HEK293 (cell line): ENCODE measurements around the gene CKB.

Experiments used
- CTCF ChIA-PET: fragments of 350-600 bp; formaldehyde crosslinking; extraction: SDS; loops from one replicate; lab custom pipeline; 2021; ENCODE audit warnings: antibody characterized with exemption; lab: Yijun Ruan, JAX
- POLR2A ChIA-PET: fragments of 300-600 bp; formaldehyde crosslinking; extraction: SDS; loops from one replicate; lab custom pipeline; 2020; ENCODE audit warnings: antibody characterized with exemption, inconsistent platforms; lab: Yijun Ruan, JAX
- H3K27ac ChIP-seq: fragments of 200-500 bp; sonication (Bioruptor generic); 2 replicates; pipeline ENCODE4 v1.5.1; 2014; ENCODE audit warnings: low read depth, low read length, control low read depth, inconsistent platforms; ENCODE audit errors: extremely low read depth
- H3K36me3 ChIP-seq, 2 experiments: fragments of 200-500 bp in 1 of 2; sonication (Bioruptor generic) in 1 of 2; 1 replicate in 1 of 2; 2 replicates in 1 of 2; pipeline ENCODE4 v1.5.1; 2014 to 2017; ENCODE audit warnings: inconsistent platforms in 2 of 2, low read length in 2 of 2; ENCODE audit not compliant: control insufficient read depth in 2 of 2, insufficient read depth in 1 of 2
- H3K4me1 ChIP-seq: fragments of 200-500 bp; sonication (Bioruptor generic); 2 replicates; pipeline ENCODE4 v1.5.1; 2014; ENCODE audit warnings: mild to moderate bottlenecking, low read length, inconsistent platforms; ENCODE audit not compliant: control insufficient read depth, insufficient read depth
- H3K4me3 ChIP-seq: 2 replicates; pipeline ENCODE4 v1.5.1; 2011; ENCODE audit warnings: low read depth, mild to moderate bottlenecking, control low read depth, low read length, moderate library complexity
- H3K9me3 ChIP-seq: fragments of 200-500 bp; sonication (Bioruptor generic); 2 replicates; pipeline ENCODE4 v1.5.1; 2014; ENCODE audit warnings: low read depth, low read length, inconsistent platforms; ENCODE audit not compliant: control insufficient read depth, insufficient read depth
- ATF2 ChIP-seq: fragments of 450-650 bp; formaldehyde crosslinking; IDR thresholded peaks from 2 replicates; pipeline ENCODE4 v1.5.1; 2016; ENCODE audit warnings: missing biosample characterization, missing genetic modification characterization, low read depth
- EGR2 ChIP-seq: fragments of 450-650 bp; formaldehyde crosslinking; IDR thresholded peaks from 2 replicates; pipeline ENCODE4 v1.5.1; 2016; ENCODE audit warnings: low read depth, missing biosample characterization, missing genetic modification characterization
- HOXA7 ChIP-seq: sonication (generic); formaldehyde crosslinking; IDR thresholded peaks from 2 replicates; pipeline ENCODE4 v1.8.1; 2022; ENCODE audit warnings: missing genetic modification reagents, borderline replicate concordance
- MEIS1 ChIP-seq: sonication (generic); formaldehyde crosslinking; IDR thresholded peaks from 2 replicates; pipeline ENCODE4 v1.8.1; 2022; ENCODE audit warnings: missing genetic modification reagents, mild to moderate bottlenecking, borderline replicate concordance
- MZF1 ChIP-seq: fragments of 450-650 bp; formaldehyde crosslinking; IDR thresholded peaks from 2 replicates; pipeline ENCODE4 v1.5.1; 2017; ENCODE audit warnings: missing biosample characterization, missing genetic modification characterization, borderline replicate concordance
- PATZ1 ChIP-seq: fragments of 450-650 bp; formaldehyde crosslinking; IDR thresholded peaks from 2 replicates; pipeline ENCODE4 v1.5.1; 2016; ENCODE audit warnings: missing biosample characterization, missing genetic modification characterization
- SCRT1 ChIP-seq: fragments of 450-650 bp; formaldehyde crosslinking; IDR thresholded peaks from 2 replicates; pipeline ENCODE4 v1.5.1; 2016; ENCODE audit warnings: missing biosample characterization, missing genetic modification characterization, borderline replicate concordance
- SCRT2 ChIP-seq: fragments of 450-650 bp; formaldehyde crosslinking; IDR thresholded peaks from 2 replicates; pipeline ENCODE4 v1.5.1; 2016; ENCODE audit warnings: missing biosample characterization, missing genetic modification characterization
- YY1 ChIP-seq: fragments of 450-650 bp; formaldehyde crosslinking; IDR thresholded peaks from 2 replicates; pipeline ENCODE4 v1.5.1; 2018; ENCODE audit warnings: missing biosample characterization, missing genetic modification characterization
- ZBTB20 ChIP-seq: fragments of 450-650 bp; formaldehyde crosslinking; IDR thresholded peaks from 2 replicates; pipeline ENCODE4 v1.5.1; 2016; ENCODE audit warnings: missing biosample characterization, missing genetic modification characterization
- ZBTB6 ChIP-seq: fragments of 450-650 bp; formaldehyde crosslinking; IDR thresholded peaks from 2 replicates; pipeline ENCODE4 v1.5.1; 2017; ENCODE audit warnings: missing biosample characterization, missing genetic modification characterization
- ZIC2 ChIP-seq: fragments of 450-650 bp; formaldehyde crosslinking; IDR thresholded peaks from 2 replicates; pipeline ENCODE4 v1.5.1; 2016; ENCODE audit warnings: missing biosample characterization, missing genetic modification characterization
- ZNF239 ChIP-seq: fragments of 450-650 bp; formaldehyde crosslinking; IDR thresholded peaks from 2 replicates; pipeline ENCODE4 v1.5.1; 2016; ENCODE audit warnings: missing biosample characterization, missing genetic modification characterization
- ZNF350 ChIP-seq: fragments of 450-650 bp; formaldehyde crosslinking; IDR thresholded peaks from 2 replicates; pipeline ENCODE4 v1.5.0; 2017; ENCODE audit warnings: missing biosample characterization, mild to moderate bottlenecking, missing genetic modification characterization
- ZNF473 ChIP-seq: fragments of 450-650 bp; formaldehyde crosslinking; IDR thresholded peaks from 2 replicates; pipeline ENCODE4 v1.5.1; 2017; ENCODE audit warnings: missing biosample characterization, missing genetic modification characterization
- ZNF48 ChIP-seq: fragments of 450-650 bp; formaldehyde crosslinking; IDR thresholded peaks from 2 replicates; pipeline ENCODE4 v1.5.1; 2016; ENCODE audit warnings: missing biosample characterization, missing genetic modification characterization
- ZNF529 ChIP-seq: fragments of 450-650 bp; formaldehyde crosslinking; IDR thresholded peaks from 2 replicates; pipeline ENCODE4 v1.5.1; 2017; ENCODE audit warnings: missing genetic modification characterization, missing biosample characterization; ENCODE audit not compliant: insufficient replicate concordance
- ZNF548 ChIP-seq: fragments of 450-650 bp; formaldehyde crosslinking; IDR thresholded peaks from 2 replicates; pipeline ENCODE4 v1.5.1; 2016; ENCODE audit warnings: missing biosample characterization, missing genetic modification characterization
- ZNF585B ChIP-seq: fragments of 450-650 bp; formaldehyde crosslinking; IDR thresholded peaks from 2 replicates; pipeline ENCODE4 v1.5.1; 2016; ENCODE audit warnings: missing biosample characterization, missing genetic modification characterization
- ZNF610 ChIP-seq: fragments of 450-650 bp; formaldehyde crosslinking; IDR thresholded peaks from 2 replicates; pipeline ENCODE4 v1.5.1; 2016; ENCODE audit warnings: missing biosample characterization, missing genetic modification characterization, borderline replicate concordance
- ZNF707 ChIP-seq: fragments of 450-650 bp; formaldehyde crosslinking; IDR thresholded peaks from 2 replicates; pipeline ENCODE4 v1.5.1; 2016; ENCODE audit warnings: missing biosample characterization, missing genetic modification characterization
- ZSCAN23 ChIP-seq: fragments of 450-650 bp; formaldehyde crosslinking; IDR thresholded peaks from 2 replicates; pipeline ENCODE4 v1.5.1; 2016; ENCODE audit warnings: missing biosample characterization, missing genetic modification characterization
- TF ChIP-seq, protein P1 (sequence below): fragments of 450-650 bp; formaldehyde crosslinking; IDR thresholded peaks from 2 replicates; pipeline ENCODE4 v1.5.1; 2017; ENCODE audit warnings: missing biosample characterization, missing genetic modification characterization

Gene CKB

GRCh38 chr14:103516426-103517173, 6.0 kb downstream of the CKB start (continued):
- TF ChIP-seq ZIC2 (tag by site-specific recombination) (peak; percentile 78), MEIS1 (CRISPR knock-in tag) (no peak), ZNF239 (tag by site-specific recombination) (no peak), ZNF350 (no peak), SCRT2 (tag by site-specific recombination) (peak; percentile 75), ZSCAN23 (tag by site-specific recombination) (no peak), ZNF707 (no peak), HOXA7 (CRISPR knock-in tag) (no peak), EGR2 (no peak), YY1 (tag by site-specific recombination) (no peak), SCRT1 (tag by site-specific recombination) (0 out of 2 replicates have a peak, but pooled peaks have one; percentile 29), ZNF473 (tag by site-specific recombination) (no peak), ZNF548 (tag by site-specific recombination) (no peak), ZNF529 (tag by site-specific recombination) (no peak), MZF1 (tag by site-specific recombination) (no peak), ZBTB6 (tag by site-specific recombination) (no peak), ZNF585B (tag by site-specific recombination) (peak; percentile 25; the same call in 1 of the 2 replicates), ATF2 (tag by site-specific recombination) (no peak)
- TF ChIP-seq, protein P1, sequence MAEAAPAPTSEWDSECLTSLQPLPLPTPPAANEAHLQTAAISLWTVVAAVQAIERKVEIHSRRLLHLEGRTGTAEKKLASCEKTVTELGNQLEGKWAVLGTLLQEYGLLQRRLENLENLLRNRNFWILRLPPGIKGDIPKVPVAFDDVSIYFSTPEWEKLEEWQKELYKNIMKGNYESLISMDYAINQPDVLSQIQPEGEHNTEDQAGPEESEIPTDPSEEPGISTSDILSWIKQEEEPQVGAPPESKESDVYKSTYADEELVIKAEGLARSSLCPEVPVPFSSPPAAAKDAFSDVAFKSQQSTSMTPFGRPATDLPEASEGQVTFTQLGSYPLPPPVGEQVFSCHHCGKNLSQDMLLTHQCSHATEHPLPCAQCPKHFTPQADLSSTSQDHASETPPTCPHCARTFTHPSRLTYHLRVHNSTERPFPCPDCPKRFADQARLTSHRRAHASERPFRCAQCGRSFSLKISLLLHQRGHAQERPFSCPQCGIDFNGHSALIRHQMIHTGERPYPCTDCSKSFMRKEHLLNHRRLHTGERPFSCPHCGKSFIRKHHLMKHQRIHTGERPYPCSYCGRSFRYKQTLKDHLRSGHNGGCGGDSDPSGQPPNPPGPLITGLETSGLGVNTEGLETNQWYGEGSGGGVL (tag by site-specific recombination) = no peak

- POLR2A ChIA-PET = interaction anchor here (1.1 kb wide), 1 partner anchor 124 kb away, joined by 4 read pairs; no protein-coding TSS in a partner anchor
- Histone ChIP-seq H3K4me3 (no peak overlapping the region), H3K9me3 (no peaks in the 10 kb centered on the region), H3K4me1 (peaks cover 12% of the 10 kb centered on the region), H3K36me3 (peaks cover 0 to 34% of the 10 kb centered on the region in 2 experiments; a peak in 2 of 3 replicates), H3K27ac (no peak overlapping the region)
- CTCF ChIA-PET = interaction anchor here (1.1 kb wide), 1 partner anchor 408 kb away, joined by 3 read pairs; no protein-coding TSS in a partner anchor
- TF ChIP-seq ZNF48 = no peak
- TF ChIP-seq ZBTB20 (tag by site-specific recombination) = no peak
- no peak for TF ChIP-seq ZNF610 (tag by site-specific recombination)
- TF ChIP-seq PATZ1 (tag by site-specific recombination) = no peak
- TF ChIP-seq SCRT2 (tag by site-specific recombination) = no peak
Observed at GRCh38 chr14:103514596-103515421, 7.8 kb downstream of the CKB start.
